ENCODE data around the gene ZC3HAV1. TPM values are rescaled to one million over a fixed set of nuclear protein-coding genes. Genes with fewer than 3 reads are reported as not detected.
"Not testable (repeated sequence)": the region's sequence is repeated elsewhere in the genome, so short reads cannot be mapped to it uniquely, and the experiment has no call there.

Gene ZC3HAV1
- total and polyA plus RNA-seq, 2 of the 4 experiments (the other 2 are of a cell fraction): 9.9 to 22.4 TPM

- H2AFZ ChIP-seq (replicated peaks; ENCODE audit: low read length, poor library complexity); H4K20me1 ChIP-seq (ENCODE audit: insufficient read depth, low read length); H4K91ac ChIP-seq (ENCODE audit: insufficient read depth, low read depth, low read length); H3K27ac ChIP-seq (ENCODE audit: insufficient read depth, low read length); H3K4ac ChIP-seq (ENCODE audit: low read depth, low read length); H3K9ac ChIP-seq (ENCODE audit: low read depth, low read length); H3K4me1 ChIP-seq (ENCODE audit: control insufficient read depth, insufficient read depth, low read length); in situ Hi-C loops (cut with MboI; ENCODE audit: low sequenced_read_pairs); H2BK5ac ChIP-seq (ENCODE audit: low read depth, low read length, poor library complexity, severe bottlenecking); H2BK120ac ChIP-seq (ENCODE audit: low read depth, low read length); CTCF ChIA-PET; ATAC-seq (ENCODE audit: low read depth); H3K4me3 ChIP-seq (ENCODE audit: insufficient read depth, low read depth, low read length); H3K56ac ChIP-seq (ENCODE audit: extremely low read depth, insufficient read depth, low read length); H3K9me1 ChIP-seq (ENCODE audit: insufficient read depth, low read length); intact Hi-C loops (cut with micrococcal nuclease); H4K5ac ChIP-seq (ENCODE audit: low read depth, low read length); H4K8ac ChIP-seq (ENCODE audit: low read depth in 2 of 2, low read length in 2 of 2); H2BK20ac ChIP-seq (ENCODE audit: low read depth, low read length); H3K4me2 ChIP-seq (ENCODE audit: low read depth, low read length); H2BK15ac ChIP-seq (ENCODE audit: low read depth, low read length); H3K18ac ChIP-seq (ENCODE audit: low read depth, low read length); H2AK5ac ChIP-seq (ENCODE audit: low read depth, low read length); H3K23ac ChIP-seq (ENCODE audit: low read depth, low read length); BruUV-seq (replicated peaks); H3K9me3 ChIP-seq (ENCODE audit: control insufficient read depth, insufficient read depth, low read length); H2AK9ac ChIP-seq (replicated peaks; ENCODE audit: low read depth, low read length, poor library complexity); POLR2A ChIA-PET (ENCODE audit: unreplicated experiment); dilution Hi-C loops (cut with HindIII; ENCODE audit: low sequenced_read_pairs, unreplicated experiment); H3K36me3 ChIP-seq (ENCODE audit: control insufficient read depth, insufficient read depth, low read length); DNase-seq; H3K14ac ChIP-seq (replicated peaks; ENCODE audit: low read depth, low read length); H3K27me3 ChIP-seq (ENCODE audit: control insufficient read depth, insufficient read depth, low read length): not testable (repeated sequence)
- no CpG with 5 or more reads among the region's 4 CpGs for WGBS, 2 experiments (ENCODE audit: extremely low coverage in 2 of 2, insufficient read length in 1 of 2)
- H3K79me1 ChIP-seq (ENCODE audit: low read depth in 1 of 2, low read length in 2 of 2): peaks cover 8 to 37% of the 10 kb centered on the region in 2 experiments
Measured at GRCh38 chr7:139101637-139102158, 7.8 kb downstream of the ZC3HAV1 start.
